WTC11 (cell line): Measurements from ENCODE around the gene TPM2. TPM values are rescaled to one million over a fixed set of nuclear protein-coding genes. Genes with fewer than 3 reads are reported as not detected.

Source experiments
- ATAC-seq: fragments of 200-7000 bp; cut with Tn5 transposase; 2 replicates; pipeline ENCODE4 v1.10.0; 2021; ENCODE audit warnings: mild to moderate bottlenecking, moderate library complexity
- CTCF ChIA-PET: fragments of 300-600 bp; sonication (Branson Sonifier 250); formaldehyde crosslinking; loops from one replicate; lab custom pipeline; 2021; ENCODE audit warnings: antibody characterized with exemption; lab: Charles Lee
- POLR2A ChIA-PET: fragments of 350-600 bp; sonication (Branson Sonifier 250); formaldehyde crosslinking; loops from one replicate; lab custom pipeline; 2021; ENCODE audit warnings: antibody characterized with exemption; lab: Charles Lee
- DNase-seq: peaks from one replicate; pipeline ENCODE4 v3.0.0; 2021; ENCODE audit warnings: low spot score
- H3K27ac Mint-ChIP-seq: 2 replicates; pipeline ENCODE4 v1.8.0; 2021; ENCODE audit warnings: mixed read lengths
- H3K27me3 Mint-ChIP-seq: 2 replicates; pipeline ENCODE4 v1.8.0; 2021; ENCODE audit warnings: low read depth, mild to moderate bottlenecking, moderate library complexity, mixed read lengths
- H3K36me3 Mint-ChIP-seq: 2 replicates; pipeline ENCODE4 v1.8.0; 2021; ENCODE audit warnings: mixed read lengths
- H3K4me1 Mint-ChIP-seq: 2 replicates; pipeline ENCODE4 v1.8.0; 2022; ENCODE audit warnings: mixed read lengths
- H3K4me3 Mint-ChIP-seq: 2 replicates; pipeline ENCODE4 v1.8.0; 2021; ENCODE audit warnings: mild to moderate bottlenecking, moderate library complexity, mixed read lengths
- H3K9me3 Mint-ChIP-seq: 2 replicates; pipeline ENCODE4 v1.8.0; 2021; ENCODE audit warnings: mixed read lengths
- CBFB ChIP-seq: sonication (generic); formaldehyde crosslinking; IDR thresholded peaks from 2 replicates; pipeline ENCODE4 v1.8.1; 2022; ENCODE audit warnings: mild to moderate bottlenecking, low read depth, missing genetic modification reagents
- CREB1 ChIP-seq: sonication (generic); formaldehyde crosslinking; IDR thresholded peaks from 2 replicates; pipeline ENCODE4 v1.8.0; 2023; ENCODE audit warnings: mild to moderate bottlenecking, missing genetic modification reagents
- ELF4 ChIP-seq: sonication (generic); formaldehyde crosslinking; IDR thresholded peaks from 2 replicates; pipeline ENCODE4 v1.8.1; 2022; ENCODE audit warnings: low read depth, mild to moderate bottlenecking, moderate library complexity, missing genetic modification reagents
- FOXP1 ChIP-seq: sonication (generic); formaldehyde crosslinking; IDR thresholded peaks from 2 replicates; pipeline ENCODE4 v1.8.0; 2022; ENCODE audit warnings: missing genetic modification reagents, mild to moderate bottlenecking, moderate library complexity, borderline replicate concordance
- GABPB1 ChIP-seq: sonication (generic); formaldehyde crosslinking; IDR thresholded peaks from 2 replicates; pipeline ENCODE4 v1.8.1; 2023; ENCODE audit warnings: mild to moderate bottlenecking, missing genetic modification reagents
- MXD4 ChIP-seq: fragments of 250-450 bp; sonication (Bioruptor Pico); IDR thresholded peaks from 2 replicates; pipeline ENCODE4 v1.8.0; 2021; ENCODE audit warnings: mild to moderate bottlenecking, moderate library complexity, borderline replicate concordance
- NFE2L1 ChIP-seq: sonication (generic); formaldehyde crosslinking; IDR thresholded peaks from 2 replicates; pipeline ENCODE4 v1.8.1; 2023; ENCODE audit warnings: missing genetic modification reagents
- RELA ChIP-seq: sonication (generic); formaldehyde crosslinking; IDR thresholded peaks from 2 replicates; pipeline ENCODE4 v1.8.1; 2022; ENCODE audit warnings: missing genetic modification reagents, mild to moderate bottlenecking, borderline replicate concordance
- TCF7 ChIP-seq: sonication (generic); formaldehyde crosslinking; IDR thresholded peaks from 2 replicates; pipeline ENCODE4 v1.8.0; 2022; ENCODE audit warnings: mild to moderate bottlenecking, low read depth, missing genetic modification reagents, moderate library complexity
- TEAD1 ChIP-seq: sonication (generic); formaldehyde crosslinking; IDR thresholded peaks from 2 replicates; pipeline ENCODE4 v1.8.0; 2022; ENCODE audit warnings: mild to moderate bottlenecking, missing genetic modification reagents
- ZNF263 ChIP-seq: sonication (generic); formaldehyde crosslinking; IDR thresholded peaks from 2 replicates; pipeline ENCODE4 v1.8.1; 2022; ENCODE audit warnings: low read depth, mild to moderate bottlenecking, moderate library complexity, missing genetic modification reagents
- total RNA-seq: library from RNA; stranded (reverse); gene quantifications from 3 replicates; pipeline ENCODE4 v1.2.3, GENCODE V29; 2021
- TF ChIP-seq, protein P1 (sequence below): sonication (generic); formaldehyde crosslinking; IDR thresholded peaks from 2 replicates; pipeline ENCODE4 v1.8.1; 2023; ENCODE audit warnings: mild to moderate bottlenecking, missing genetic modification reagents, borderline replicate concordance
- TF ChIP-seq, protein P2 (sequence below): fragments of 250-450 bp; sonication (Bioruptor Pico); IDR thresholded peaks from 2 replicates; pipeline ENCODE4 v1.8.0; 2021; ENCODE audit warnings: mild to moderate bottlenecking
- TF ChIP-seq, protein P3 (sequence below): sonication (generic); formaldehyde crosslinking; IDR thresholded peaks from 2 replicates; pipeline ENCODE4 v1.8.0; 2022; ENCODE audit warnings: mild to moderate bottlenecking, missing genetic modification reagents
- TF ChIP-seq, protein P4 (sequence below): fragments of 200-600 bp; IDR thresholded peaks from 2 replicates; pipeline ENCODE4 v1.8.0; 2022; ENCODE audit warnings: antibody characterized with exemption
- TF ChIP-seq, protein P5 (sequence below): fragments of 250-450 bp; sonication (Bioruptor Pico); IDR thresholded peaks from 2 replicates; pipeline ENCODE4 v1.9.0; 2021; ENCODE audit warnings: mild to moderate bottlenecking
- TF ChIP-seq, protein P6 (sequence below): sonication (generic); formaldehyde crosslinking; IDR thresholded peaks from 2 replicates; pipeline ENCODE4 v1.8.1; 2022; ENCODE audit warnings: missing genetic modification reagents, borderline replicate concordance

Gene TPM2
- total RNA-seq, 1 experiment from 2014 or later, result 146 TPM

DNA sequence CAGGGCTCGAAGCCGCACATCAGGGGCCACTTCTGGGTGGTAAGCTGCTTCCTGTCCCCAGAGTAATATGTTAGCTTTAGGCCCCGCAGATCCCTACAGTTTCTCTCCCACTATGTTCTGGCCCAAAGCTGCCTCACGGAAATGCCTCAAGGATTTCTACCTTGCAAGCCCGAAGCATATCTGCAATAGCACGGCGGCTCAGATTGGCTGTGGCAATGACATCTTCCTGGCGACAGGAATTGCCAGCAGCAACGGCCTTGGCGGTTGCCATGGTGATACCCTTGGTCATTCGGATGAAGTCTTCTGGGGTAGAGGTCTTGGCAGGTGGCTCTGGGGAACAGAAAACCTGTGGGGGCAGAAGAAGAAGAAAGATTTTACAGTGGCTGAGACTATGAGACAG is 10.3 kb upstream of the TPM2 start (continued):
- TF ChIP-seq, protein P1, sequence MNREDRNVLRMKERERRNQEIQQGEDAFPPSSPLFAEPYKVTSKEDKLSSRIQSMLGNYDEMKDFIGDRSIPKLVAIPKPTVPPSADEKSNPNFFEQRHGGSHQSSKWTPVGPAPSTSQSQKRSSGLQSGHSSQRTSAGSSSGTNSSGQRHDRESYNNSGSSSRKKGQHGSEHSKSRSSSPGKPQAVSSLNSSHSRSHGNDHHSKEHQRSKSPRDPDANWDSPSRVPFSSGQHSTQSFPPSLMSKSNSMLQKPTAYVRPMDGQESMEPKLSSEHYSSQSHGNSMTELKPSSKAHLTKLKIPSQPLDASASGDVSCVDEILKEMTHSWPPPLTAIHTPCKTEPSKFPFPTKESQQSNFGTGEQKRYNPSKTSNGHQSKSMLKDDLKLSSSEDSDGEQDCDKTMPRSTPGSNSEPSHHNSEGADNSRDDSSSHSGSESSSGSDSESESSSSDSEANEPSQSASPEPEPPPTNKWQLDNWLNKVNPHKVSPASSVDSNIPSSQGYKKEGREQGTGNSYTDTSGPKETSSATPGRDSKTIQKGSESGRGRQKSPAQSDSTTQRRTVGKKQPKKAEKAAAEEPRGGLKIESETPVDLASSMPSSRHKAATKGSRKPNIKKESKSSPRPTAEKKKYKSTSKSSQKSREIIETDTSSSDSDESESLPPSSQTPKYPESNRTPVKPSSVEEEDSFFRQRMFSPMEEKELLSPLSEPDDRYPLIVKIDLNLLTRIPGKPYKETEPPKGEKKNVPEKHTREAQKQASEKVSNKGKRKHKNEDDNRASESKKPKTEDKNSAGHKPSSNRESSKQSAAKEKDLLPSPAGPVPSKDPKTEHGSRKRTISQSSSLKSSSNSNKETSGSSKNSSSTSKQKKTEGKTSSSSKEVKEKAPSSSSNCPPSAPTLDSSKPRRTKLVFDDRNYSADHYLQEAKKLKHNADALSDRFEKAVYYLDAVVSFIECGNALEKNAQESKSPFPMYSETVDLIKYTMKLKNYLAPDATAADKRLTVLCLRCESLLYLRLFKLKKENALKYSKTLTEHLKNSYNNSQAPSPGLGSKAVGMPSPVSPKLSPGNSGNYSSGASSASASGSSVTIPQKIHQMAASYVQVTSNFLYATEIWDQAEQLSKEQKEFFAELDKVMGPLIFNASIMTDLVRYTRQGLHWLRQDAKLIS (CRISPR knock-in tag), result no peak
- TF ChIP-seq NFE2L1 (no peak), GABPB1 (CRISPR knock-in tag) (no peak), TCF7 (CRISPR knock-in tag) (no peak), ZNF263 (no peak)

DNA sequence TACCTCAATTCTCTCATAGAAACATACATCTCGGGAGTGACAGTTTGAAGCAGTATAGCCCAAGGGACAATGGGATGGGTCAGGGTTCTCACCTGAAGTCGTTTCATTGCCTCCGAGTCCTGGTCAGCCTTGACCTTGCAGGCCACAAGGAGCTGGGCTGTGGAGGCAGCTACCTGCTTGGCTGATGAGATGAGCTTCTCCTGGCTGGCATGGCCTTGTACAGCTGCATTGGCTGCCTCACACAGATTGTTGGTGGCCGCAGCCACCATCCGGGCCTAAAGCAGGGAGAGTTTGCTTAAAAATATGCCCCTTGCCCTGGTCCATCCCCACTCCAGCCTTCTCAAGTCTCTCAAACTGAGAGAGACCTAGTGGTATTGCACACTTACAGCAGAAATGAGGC is 8.5 kb upstream of the TPM2 start:
- Mint-ChIP-seq H3K4me1 (no peaks in the 10 kb centered on the region), H3K4me3 (no peak overlapping the region), H3K36me3 (peaks cover 20% of the 10 kb centered on the region), H3K27ac (no peak overlapping the region), H3K27me3 (no peaks in the 10 kb centered on the region), H3K9me3 (no peaks in the 10 kb centered on the region)
- no peak for TF ChIP-seq MXD4 (CRISPR knock-in tag)
- TF ChIP-seq, protein P2, sequence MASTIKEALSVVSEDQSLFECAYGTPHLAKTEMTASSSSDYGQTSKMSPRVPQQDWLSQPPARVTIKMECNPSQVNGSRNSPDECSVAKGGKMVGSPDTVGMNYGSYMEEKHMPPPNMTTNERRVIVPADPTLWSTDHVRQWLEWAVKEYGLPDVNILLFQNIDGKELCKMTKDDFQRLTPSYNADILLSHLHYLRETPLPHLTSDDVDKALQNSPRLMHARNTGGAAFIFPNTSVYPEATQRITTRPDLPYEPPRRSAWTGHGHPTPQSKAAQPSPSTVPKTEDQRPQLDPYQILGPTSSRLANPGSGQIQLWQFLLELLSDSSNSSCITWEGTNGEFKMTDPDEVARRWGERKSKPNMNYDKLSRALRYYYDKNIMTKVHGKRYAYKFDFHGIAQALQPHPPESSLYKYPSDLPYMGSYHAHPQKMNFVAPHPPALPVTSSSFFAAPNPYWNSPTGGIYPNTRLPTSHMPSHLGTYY (CRISPR knock-in tag), result no peak
- no peak for TF ChIP-seq GABPB1 (CRISPR knock-in tag)
- no peak for TF ChIP-seq CREB1 (CRISPR knock-in tag)
- TF ChIP-seq CBFB (CRISPR knock-in tag), result no peak
- no peak for TF ChIP-seq TEAD1 (CRISPR knock-in tag)
- no peak for TF ChIP-seq FOXP1
- TF ChIP-seq ELF4 (CRISPR knock-in tag), result no peak
- TF ChIP-seq, protein P3, sequence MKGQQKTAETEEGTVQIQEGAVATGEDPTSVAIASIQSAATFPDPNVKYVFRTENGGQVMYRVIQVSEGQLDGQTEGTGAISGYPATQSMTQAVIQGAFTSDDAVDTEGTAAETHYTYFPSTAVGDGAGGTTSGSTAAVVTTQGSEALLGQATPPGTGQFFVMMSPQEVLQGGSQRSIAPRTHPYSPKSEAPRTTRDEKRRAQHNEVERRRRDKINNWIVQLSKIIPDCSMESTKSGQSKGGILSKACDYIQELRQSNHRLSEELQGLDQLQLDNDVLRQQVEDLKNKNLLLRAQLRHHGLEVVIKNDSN (CRISPR knock-in tag), result no peak
- TF ChIP-seq, protein P4, sequence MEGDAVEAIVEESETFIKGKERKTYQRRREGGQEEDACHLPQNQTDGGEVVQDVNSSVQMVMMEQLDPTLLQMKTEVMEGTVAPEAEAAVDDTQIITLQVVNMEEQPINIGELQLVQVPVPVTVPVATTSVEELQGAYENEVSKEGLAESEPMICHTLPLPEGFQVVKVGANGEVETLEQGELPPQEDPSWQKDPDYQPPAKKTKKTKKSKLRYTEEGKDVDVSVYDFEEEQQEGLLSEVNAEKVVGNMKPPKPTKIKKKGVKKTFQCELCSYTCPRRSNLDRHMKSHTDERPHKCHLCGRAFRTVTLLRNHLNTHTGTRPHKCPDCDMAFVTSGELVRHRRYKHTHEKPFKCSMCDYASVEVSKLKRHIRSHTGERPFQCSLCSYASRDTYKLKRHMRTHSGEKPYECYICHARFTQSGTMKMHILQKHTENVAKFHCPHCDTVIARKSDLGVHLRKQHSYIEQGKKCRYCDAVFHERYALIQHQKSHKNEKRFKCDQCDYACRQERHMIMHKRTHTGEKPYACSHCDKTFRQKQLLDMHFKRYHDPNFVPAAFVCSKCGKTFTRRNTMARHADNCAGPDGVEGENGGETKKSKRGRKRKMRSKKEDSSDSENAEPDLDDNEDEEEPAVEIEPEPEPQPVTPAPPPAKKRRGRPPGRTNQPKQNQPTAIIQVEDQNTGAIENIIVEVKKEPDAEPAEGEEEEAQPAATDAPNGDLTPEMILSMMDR, result no peak
- no peak for TF ChIP-seq RELA (CRISPR knock-in tag)
- TF ChIP-seq, protein P5, sequence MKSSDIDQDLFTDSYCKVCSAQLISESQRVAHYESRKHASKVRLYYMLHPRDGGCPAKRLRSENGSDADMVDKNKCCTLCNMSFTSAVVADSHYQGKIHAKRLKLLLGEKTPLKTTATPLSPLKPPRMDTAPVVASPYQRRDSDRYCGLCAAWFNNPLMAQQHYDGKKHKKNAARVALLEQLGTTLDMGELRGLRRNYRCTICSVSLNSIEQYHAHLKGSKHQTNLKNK (CRISPR knock-in tag), result no peak
- TF ChIP-seq, protein P6, sequence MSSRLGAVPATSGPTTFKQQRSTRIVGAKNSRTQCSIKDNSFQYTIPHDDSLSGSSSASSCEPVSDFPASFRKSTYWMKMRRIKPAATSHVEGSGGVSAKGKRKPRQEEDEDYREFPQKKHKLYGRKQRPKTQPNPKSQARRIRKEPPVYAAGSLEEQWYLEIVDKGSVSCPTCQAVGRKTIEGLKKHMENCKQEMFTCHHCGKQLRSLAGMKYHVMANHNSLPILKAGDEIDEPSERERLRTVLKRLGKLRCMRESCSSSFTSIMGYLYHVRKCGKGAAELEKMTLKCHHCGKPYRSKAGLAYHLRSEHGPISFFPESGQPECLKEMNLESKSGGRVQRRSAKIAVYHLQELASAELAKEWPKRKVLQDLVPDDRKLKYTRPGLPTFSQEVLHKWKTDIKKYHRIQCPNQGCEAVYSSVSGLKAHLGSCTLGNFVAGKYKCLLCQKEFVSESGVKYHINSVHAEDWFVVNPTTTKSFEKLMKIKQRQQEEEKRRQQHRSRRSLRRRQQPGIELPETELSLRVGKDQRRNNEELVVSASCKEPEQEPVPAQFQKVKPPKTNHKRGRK, result no peak
- POLR2A ChIA-PET, result interaction anchor here (0.5 kb wide), 1 partner anchor 12 kb away, joined by 3 read pairs; no protein-coding TSS in a partner anchor
- DNase-seq (no peak), ATAC-seq (no peak)
- CTCF ChIA-PET, result interaction anchor here (0.9 to 6.8 kb wide), 4 partner anchors 15 to 92 kb away, joined by 3 to 103 read pairs (median 16); partner anchors contain the start of genes ARHGEF39, CREB3 and TLN1
